ENCODE measurements around the gene PNO1. TPM values are rescaled to one million over a fixed set of nuclear protein-coding genes. Genes with fewer than 3 reads are reported as not detected.

Gene PNO1
- total RNA-seq, 6 experiments from 2014 or later: 4.7 to 12.7 (median 7.8) TPM

GRCh38 chr2:68125821-68126220 lies 31.9 kb upstream of the PNO1 start:
- DNase-seq: no peak
- H3K9me3 ChIP-seq: no peaks in the 10 kb centered on the region
- no peak overlapping the region for H3K27ac ChIP-seq
- WGBS (ENCODE audit: insufficient coverage, low coverage, low lambda C conversion rate, missing lambda C conversion rate): 70% methylated on average over 5 of the region's 5 CpGs
- no peaks in the 10 kb centered on the region for H3K36me3 ChIP-seq
- ATAC-seq: no peak
- peaks cover 0 to 17% (median under 1%) of the 10 kb centered on the region in 4 donors for H3K4me1 ChIP-seq
- no peak overlapping the region for H3K4me3 ChIP-seq
- intact Hi-C loops (cut with DNase I): no loop called here
- H3K27me3 ChIP-seq: no peaks in the 10 kb centered on the region
- no peak for TF ChIP-seq POLR2A (IDR thresholded peaks at IDR 0.05)
- no peak for TF ChIP-seq CTCF (IDR thresholded peaks at IDR 0.05)

- WGBS (ENCODE audit: insufficient coverage, low coverage, low lambda C conversion rate, missing lambda C conversion rate): 65% methylated on average over 2 of the region's 2 CpGs
- H3K36me3 ChIP-seq: no peaks in the 10 kb centered on the region
- intact Hi-C loops (cut with DNase I): no loop called here
- no peak overlapping the region for H3K27ac ChIP-seq
- H3K9me3 ChIP-seq: no peaks in the 10 kb centered on the region
- H3K27me3 ChIP-seq: no peaks in the 10 kb centered on the region
- no peak for ATAC-seq
- no peak for TF ChIP-seq CTCF (IDR thresholded peaks at IDR 0.05)
- TF ChIP-seq POLR2A (IDR thresholded peaks at IDR 0.05): no peak
- H3K4me1 ChIP-seq: peaks cover 0 to 11% (median 0%) of the 10 kb centered on the region in 4 donors
- no peak overlapping the region for H3K4me3 ChIP-seq
- DNase-seq: no peak
These were observed 31.1 kb upstream of the PNO1 start for GRCh38 chr2:68126561-68126960.

GRCh38 chr2:68127358-68128242 lies 30.1 kb upstream of the PNO1 start:
- Histone ChIP-seq H3K27ac (no peak overlapping the region), H3K36me3 (no peaks in the 10 kb centered on the region), H3K9me3 (no peaks in the 10 kb centered on the region), H3K4me3 (no peak overlapping the region), H3K4me1 (peaks cover 0 to under 1% (median 0%) of the 10 kb centered on the region in 4 donors), H3K27me3 (no peaks in the 10 kb centered on the region)
- intact Hi-C loops (cut with DNase I): no loop called here
- DNase-seq (no peak), ATAC-seq (no peak)
- TF ChIP-seq CTCF (IDR thresholded peaks at IDR 0.05): no peak
- no peak for TF ChIP-seq POLR2A (IDR thresholded peaks at IDR 0.05)
- WGBS (ENCODE audit: insufficient coverage, low coverage, low lambda C conversion rate, missing lambda C conversion rate): 75% methylated on average over 2 of the region's 2 CpGs

GRCh38 chr2:68134120-68134519 lies 23.6 kb upstream of the PNO1 start:
- H3K4me3 ChIP-seq: no peak overlapping the region
- 100% methylated on average over 1 of the region's 1 CpG for WGBS (ENCODE audit: insufficient coverage, low coverage, low lambda C conversion rate, missing lambda C conversion rate)
- ATAC-seq (no peak), DNase-seq (no peak)
- H3K27ac ChIP-seq: no peak overlapping the region
- intact Hi-C loops (cut with DNase I): no loop called here
- peaks cover 0 to 5% (median 0%) of the 10 kb centered on the region in 4 donors for H3K36me3 ChIP-seq
- no peaks in the 10 kb centered on the region for H3K27me3 ChIP-seq
- TF ChIP-seq CTCF (IDR thresholded peaks at IDR 0.05) (no peak), POLR2A (IDR thresholded peaks at IDR 0.05) (no peak)
- H3K4me1 ChIP-seq: no peaks in the 10 kb centered on the region
- no peaks in the 10 kb centered on the region for H3K9me3 ChIP-seq
